Stimulated activated CD8-positive, alpha-beta memory T cell treated with anti-CD3 and anti-CD28 coated beads, Interleukin-12 subunit alpha, Interleukin-12 subunit beta, amount 100 ng/mL, for 4 hours (primary cell): ENCODE data around the gene ATF7.
"Not testable (repeated sequence)": the region's sequence is repeated elsewhere in the genome, so short reads cannot be mapped to it uniquely, and the experiment has no call there.

Source experiments
- DNase-seq: peaks from one replicate; pipeline ENCODE4 v3.0.0-alpha.2; 2020; ENCODE audit warnings: low read depth

Gene ATF7

GRCh38 chr12:53564941-53565340 is 61.2 kb downstream of the ATF7 start:
- no peak for DNase-seq

GRCh38 chr12:53564278-53564677 is 61.9 kb downstream of the ATF7 start:
- DNase-seq = no peak

- no peak for DNase-seq
Observed at GRCh38 chr12:53563452-53564028, 62.6 kb downstream of the ATF7 start.

- DNase-seq = no peak
Observed at GRCh38 chr12:53561590-53561953, 64.6 kb downstream of the ATF7 start.

DNA sequence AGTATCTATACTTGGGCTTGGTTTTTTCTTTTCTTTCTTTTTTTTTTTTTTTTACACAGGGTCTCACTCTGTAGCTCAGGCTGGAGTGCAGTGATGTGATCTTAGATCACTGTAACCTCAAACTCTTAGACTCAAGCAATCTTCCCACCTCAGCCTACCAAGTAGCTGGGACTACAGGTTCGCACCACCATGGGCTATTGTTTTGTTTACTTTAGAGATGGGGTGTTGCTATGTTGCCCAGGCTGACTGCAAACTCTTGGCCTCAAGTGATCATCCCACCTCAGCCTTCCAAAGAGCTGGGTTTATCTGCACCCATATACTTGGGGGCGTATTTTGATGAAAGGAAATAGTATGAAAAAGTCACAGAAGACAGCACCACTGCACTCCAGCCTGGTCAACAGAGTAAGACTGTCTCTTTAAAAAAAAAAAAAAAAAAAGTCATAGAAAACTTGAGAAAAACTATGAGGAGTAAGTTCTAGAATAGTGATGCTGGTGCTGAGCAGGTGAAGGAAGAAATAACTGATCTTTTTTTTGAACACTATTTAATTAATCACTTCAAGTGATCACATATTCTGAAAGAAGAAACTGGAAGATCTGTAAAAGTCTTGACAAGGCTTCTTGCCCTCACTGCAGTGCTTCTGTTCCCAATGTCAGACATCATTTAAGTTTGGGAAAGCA is 65.1 kb downstream of the ATF7 start:
- no peak for DNase-seq

GRCh38 chr12:53560351-53560750 is 65.8 kb downstream of the ATF7 start:
- no peak for DNase-seq

DNA sequence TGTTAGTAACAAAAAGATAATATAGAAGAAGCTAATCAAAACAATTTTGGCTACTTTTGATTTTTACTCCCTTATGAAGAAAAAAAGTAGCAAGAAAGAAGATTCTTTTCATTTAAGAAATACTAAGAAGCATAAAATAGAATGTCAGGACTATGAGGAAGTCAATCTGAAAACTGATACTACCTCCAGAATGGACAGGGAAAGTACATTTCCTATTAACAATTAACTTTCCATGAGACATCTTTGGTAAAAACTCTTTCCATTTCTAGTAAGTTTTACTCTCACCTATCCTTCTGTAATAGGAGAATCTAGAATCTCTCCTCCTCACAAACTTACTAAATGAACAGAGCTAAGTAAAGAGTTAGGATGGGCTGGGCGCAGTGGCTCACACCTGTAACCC is 67.6 kb downstream of the ATF7 start:
- no peak for DNase-seq

GRCh38 chr12:53552361-53553327 is 73.5 kb downstream of the ATF7 start:
- no peak for DNase-seq

- no peak for DNase-seq
Observed at GRCh38 chr12:53551889-53552291, 74.3 kb downstream of the ATF7 start.

GRCh38 chr12:53550595-53550994 is 75.6 kb downstream of the ATF7 start:
- DNase-seq = no peak

GRCh38 chr12:53550131-53550530 is 76.1 kb downstream of the ATF7 start:
- DNase-seq = not testable (repeated sequence)

- not testable (repeated sequence) for DNase-seq
Observed at GRCh38 chr12:53548354-53548753, 77.8 kb downstream of the ATF7 start.

- peak; percentile 1 for DNase-seq
Observed at GRCh38 chr12:53543539-53543938, 82.6 kb downstream of the ATF7 start.

DNA sequence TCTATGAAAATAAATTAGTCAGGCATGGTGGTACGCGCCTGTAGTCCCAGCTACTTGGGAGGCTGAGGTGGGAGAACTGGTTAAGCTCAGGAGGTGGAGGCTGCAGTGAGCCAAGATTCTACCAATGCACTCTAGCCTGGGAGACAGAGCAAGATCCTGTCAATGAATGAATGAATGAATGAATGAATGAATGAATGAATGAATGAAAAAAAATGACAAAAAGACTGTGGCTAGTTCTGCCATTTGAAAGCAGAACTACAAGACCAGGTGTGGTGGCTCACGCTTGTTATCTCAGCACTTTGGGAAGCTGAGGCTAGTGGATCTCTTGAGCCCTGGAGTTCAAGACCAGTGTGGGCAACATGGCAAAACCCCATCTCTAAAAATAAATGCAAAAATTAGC is 86.7 kb downstream of the ATF7 start:
- DNase-seq = no peak

DNA sequence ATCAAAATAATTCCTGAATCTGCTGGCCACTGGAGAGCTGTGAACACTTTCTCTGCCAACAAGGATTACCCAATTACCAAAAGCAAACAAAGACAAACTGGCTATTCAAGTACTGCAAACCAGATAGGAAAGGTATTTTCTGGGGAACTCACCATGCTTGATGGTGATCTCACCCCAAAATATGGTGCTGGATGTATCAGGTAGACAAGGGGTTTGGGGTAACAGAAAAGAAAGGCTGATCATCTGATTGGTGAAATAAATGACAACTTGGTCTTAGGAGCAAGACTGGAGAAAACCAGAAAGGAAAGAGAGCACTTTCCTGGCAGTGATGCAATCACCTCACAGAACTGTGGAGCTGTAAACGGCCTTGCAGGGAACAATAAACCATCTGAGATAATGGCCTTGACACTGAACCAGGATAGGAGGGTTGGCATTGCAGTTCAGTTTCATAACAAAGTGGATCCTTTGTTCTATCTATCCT is 87.9 kb downstream of the ATF7 start:
- DNase-seq = no peak

DNA sequence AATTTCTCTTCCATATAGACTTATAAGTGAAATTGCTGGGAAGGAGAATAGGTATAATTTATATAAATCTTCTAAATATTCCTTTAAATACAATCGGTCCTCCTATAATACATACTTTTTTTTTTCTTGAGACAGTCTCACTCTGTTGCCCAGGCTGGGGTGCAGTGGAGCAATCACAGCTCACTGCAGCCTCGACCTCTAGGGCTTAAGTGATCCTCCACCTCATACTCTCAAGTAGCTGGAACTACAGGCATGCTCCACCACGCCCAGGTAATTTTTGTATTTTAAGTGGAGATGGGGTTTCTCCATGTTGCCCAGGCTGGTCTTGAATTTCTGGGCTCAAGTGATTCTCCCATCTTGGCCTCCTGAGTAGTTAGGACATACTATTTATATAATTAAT is 89.2 kb downstream of the ATF7 start:
- no peak for DNase-seq

GRCh38 chr12:53533471-53533870 is 92.7 kb downstream of the ATF7 start:
- DNase-seq = no peak

DNA sequence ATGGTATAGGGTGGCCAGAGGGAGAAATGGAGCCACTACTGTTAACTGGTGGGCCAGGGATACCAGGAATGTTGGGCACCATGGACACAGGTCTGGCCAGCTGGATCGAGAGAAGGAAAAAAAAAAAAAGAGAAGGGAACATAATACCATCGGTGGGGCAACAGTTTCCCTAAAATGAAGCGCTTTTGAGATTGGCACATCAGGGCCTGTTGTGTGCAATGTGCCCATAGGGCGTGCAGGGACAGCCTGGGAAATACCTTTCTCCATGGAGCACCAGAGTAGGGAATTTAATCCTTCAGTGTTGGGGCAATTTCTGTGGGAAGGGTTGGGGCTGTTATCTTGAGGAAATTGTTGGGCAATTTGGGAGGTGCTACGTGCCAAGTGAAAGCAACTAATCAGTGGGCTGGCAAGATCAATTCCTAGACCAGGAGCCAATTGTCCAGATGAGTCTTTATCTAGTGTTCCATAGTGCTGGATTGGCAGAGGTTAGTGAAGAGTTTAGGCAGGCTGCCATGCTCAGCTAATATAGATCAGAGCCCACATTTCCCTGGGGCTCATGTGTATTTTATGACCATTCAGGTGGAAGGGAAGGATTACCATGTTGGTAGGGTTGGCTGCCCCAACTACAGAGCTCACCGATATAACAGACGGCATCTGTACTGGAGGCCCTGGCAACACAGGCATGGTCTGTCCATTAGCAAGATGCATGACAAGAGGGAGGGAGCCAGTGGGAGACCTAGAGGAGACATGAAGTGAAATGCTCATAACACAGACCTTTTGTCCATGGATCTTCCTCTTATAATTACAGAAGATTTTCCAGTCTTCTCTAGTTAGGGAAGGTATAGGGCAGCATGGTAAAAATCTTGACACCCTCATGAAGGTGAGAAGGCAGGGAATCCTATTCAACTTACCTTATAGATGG is 93.4 kb downstream of the ATF7 start:
- DNase-seq = no peak

GRCh38 chr12:53532021-53532420 is 94.2 kb downstream of the ATF7 start:
- no peak for DNase-seq

DNA sequence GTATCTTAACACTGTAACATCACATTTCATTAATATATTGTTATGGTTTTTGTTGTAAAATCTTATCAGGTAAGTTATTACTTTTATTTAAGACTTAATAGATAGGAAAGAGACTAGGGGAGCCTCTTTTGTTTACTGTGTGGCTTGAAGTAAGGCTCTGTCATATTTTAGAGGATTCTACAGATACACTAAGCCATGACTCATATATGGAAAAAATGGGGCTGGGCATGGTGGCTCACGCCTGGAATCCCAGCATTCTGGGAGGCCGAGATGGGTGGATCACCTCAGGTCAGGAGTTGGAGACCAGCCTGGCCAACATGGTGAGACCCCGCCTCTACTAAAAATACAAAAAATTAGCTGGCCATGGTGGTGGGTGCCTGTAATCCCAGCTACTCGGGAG is 95.3 kb downstream of the ATF7 start:
- DNase-seq = no peak

- no peak for DNase-seq
Observed at GRCh38 chr12:53530061-53530460, 96.1 kb downstream of the ATF7 start.

DNA sequence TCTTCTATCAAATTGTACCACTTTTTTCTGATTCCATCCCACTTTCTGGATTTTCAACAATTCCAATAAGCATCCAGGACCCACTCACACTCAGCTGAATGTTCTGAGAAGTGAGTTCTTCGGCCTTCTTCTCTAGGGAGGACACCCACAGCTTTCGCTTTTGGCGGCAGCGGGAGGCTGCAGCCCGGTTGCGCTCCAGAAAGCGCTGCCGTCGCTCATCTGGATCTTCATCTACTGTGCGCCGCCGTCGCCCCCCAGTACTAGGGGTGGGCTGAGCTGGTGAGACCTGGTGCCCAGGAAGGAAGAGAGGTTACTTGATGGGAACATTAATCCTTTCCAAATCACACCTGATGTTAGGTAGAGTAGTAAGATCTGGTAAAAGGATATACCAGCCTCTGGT is 101.7 kb downstream of the ATF7 start:
- DNase-seq = no peak
